GM18907 (cell line): ENCODE results near the gene VSNL1.

Source experiments
- ATAC-seq: cut with Tn5 transposase; IDR thresholded peaks from one replicate; pipeline ENCODE4 v1.9.1; 2021; ENCODE audit warnings: mild to moderate bottlenecking, moderate library complexity; ENCODE audit not compliant: unreplicated experiment

The VSNL1 gene

GRCh38 chr2:17610521-17610920, 70.0 kb downstream of the VSNL1 start:
- ATAC-seq, result no peak

GRCh38 chr2:17611036-17611435, 70.5 kb downstream of the VSNL1 start:
- no peak for ATAC-seq

- ATAC-seq, result no peak
These were observed 73.9 kb downstream of the VSNL1 start for GRCh38 chr2:17614174-17614930.

GRCh38 chr2:17615147-17615546, 74.7 kb downstream of the VSNL1 start:
- ATAC-seq, result no peak

GRCh38 chr2:17615728-17616351, 75.3 kb downstream of the VSNL1 start:
- no peak for ATAC-seq

GRCh38 chr2:17616405-17616804, 75.9 kb downstream of the VSNL1 start:
- ATAC-seq, result no peak

GRCh38 chr2:17617516-17617915, 77.0 kb downstream of the VSNL1 start:
- no peak for ATAC-seq

- ATAC-seq, result no peak
These were observed 77.5 kb downstream of the VSNL1 start for GRCh38 chr2:17617955-17618354.

- ATAC-seq, result no peak
These were observed 79.8 kb downstream of the VSNL1 start for GRCh38 chr2:17620280-17620679.

GRCh38 chr2:17620841-17621240, 80.3 kb downstream of the VSNL1 start:
- no peak for ATAC-seq

- ATAC-seq, result no peak
These were observed 81.3 kb downstream of the VSNL1 start for GRCh38 chr2:17621781-17622180.

GRCh38 chr2:17625446-17625845, 85.0 kb downstream of the VSNL1 start:
- no peak for ATAC-seq

GRCh38 chr2:17626986-17627385, 86.5 kb downstream of the VSNL1 start:
- no peak for ATAC-seq

GRCh38 chr2:17627434-17627833, 86.9 kb downstream of the VSNL1 start:
- no peak for ATAC-seq

- peak; percentile 58 for ATAC-seq
These were observed 88.1 kb downstream of the VSNL1 start for GRCh38 chr2:17628349-17629261.

- no peak for ATAC-seq
These were observed 89.6 kb downstream of the VSNL1 start for GRCh38 chr2:17630089-17630488.

GRCh38 chr2:17634997-17635396, 94.5 kb downstream of the VSNL1 start:
- ATAC-seq, result no peak

- ATAC-seq, result no peak
These were observed 95.8 kb downstream of the VSNL1 start for GRCh38 chr2:17636257-17636656.

GRCh38 chr2:17637131-17637906, 96.8 kb downstream of the VSNL1 start:
- no peak for ATAC-seq

- no peak for ATAC-seq
These were observed 97.8 kb downstream of the VSNL1 start for GRCh38 chr2:17638196-17638743.

- no peak for ATAC-seq
These were observed 99.9 kb downstream of the VSNL1 start for GRCh38 chr2:17640406-17640805.
